Type B pancreatic cell (in vitro differentiated cells): ENCODE measurements around the gene MLN. TPM values are rescaled to one million over a fixed set of nuclear protein-coding genes. Genes with fewer than 3 reads are reported as not detected.
A peak's percentile ranks its signal among the peaks of the same experiment; 100 is the strongest.

ENCODE experiments used
- DNase-seq: peaks from one replicate; pipeline ENCODE4 v3.0.0; 2021; ENCODE audit warnings: mixed read lengths; ENCODE audit not compliant: unreplicated experiment; ENCODE audit errors: extremely low spot score
- H3K27ac Mint-ChIP-seq: 2 replicates; pipeline ENCODE4 v1.8.0; 2021; ENCODE audit warnings: mild to moderate bottlenecking, mixed read lengths
- H3K27me3 Mint-ChIP-seq: 2 replicates; pipeline ENCODE4 v1.8.0; 2021; ENCODE audit warnings: mixed read lengths
- H3K36me3 Mint-ChIP-seq: 2 replicates; pipeline ENCODE4 v1.8.0; 2021; ENCODE audit warnings: mixed read lengths
- H3K4me1 Mint-ChIP-seq: one replicate; pipeline ENCODE4 v1.8.0; 2021; ENCODE audit warnings: mixed read lengths; ENCODE audit not compliant: unreplicated experiment
- H3K4me3 Mint-ChIP-seq: 2 replicates; pipeline ENCODE4 v1.8.0; 2021; ENCODE audit warnings: mild to moderate bottlenecking, mixed read lengths
- H3K9me3 Mint-ChIP-seq: 2 replicates; pipeline ENCODE4 v1.8.0; 2021; ENCODE audit warnings: mixed read lengths
- total RNA-seq: library from RNA; stranded (reverse); gene quantifications from 2 replicates; pipeline ENCODE4 v1.2.1, GENCODE V29; 2021; ENCODE audit warnings: low replicate concordance
- TF ChIP-seq, protein P1 (sequence below): fragments of 200-600 bp; sonication (generic); conservative IDR thresholded peaks from 2 replicates; pipeline ENCODE4 v1.5.0; 2021; ENCODE audit warnings: antibody characterized with exemption, mild to moderate bottlenecking

MLN gene
- total RNA-seq, 1 donor from 2014 or later, result 0.65 TPM

DNA sequence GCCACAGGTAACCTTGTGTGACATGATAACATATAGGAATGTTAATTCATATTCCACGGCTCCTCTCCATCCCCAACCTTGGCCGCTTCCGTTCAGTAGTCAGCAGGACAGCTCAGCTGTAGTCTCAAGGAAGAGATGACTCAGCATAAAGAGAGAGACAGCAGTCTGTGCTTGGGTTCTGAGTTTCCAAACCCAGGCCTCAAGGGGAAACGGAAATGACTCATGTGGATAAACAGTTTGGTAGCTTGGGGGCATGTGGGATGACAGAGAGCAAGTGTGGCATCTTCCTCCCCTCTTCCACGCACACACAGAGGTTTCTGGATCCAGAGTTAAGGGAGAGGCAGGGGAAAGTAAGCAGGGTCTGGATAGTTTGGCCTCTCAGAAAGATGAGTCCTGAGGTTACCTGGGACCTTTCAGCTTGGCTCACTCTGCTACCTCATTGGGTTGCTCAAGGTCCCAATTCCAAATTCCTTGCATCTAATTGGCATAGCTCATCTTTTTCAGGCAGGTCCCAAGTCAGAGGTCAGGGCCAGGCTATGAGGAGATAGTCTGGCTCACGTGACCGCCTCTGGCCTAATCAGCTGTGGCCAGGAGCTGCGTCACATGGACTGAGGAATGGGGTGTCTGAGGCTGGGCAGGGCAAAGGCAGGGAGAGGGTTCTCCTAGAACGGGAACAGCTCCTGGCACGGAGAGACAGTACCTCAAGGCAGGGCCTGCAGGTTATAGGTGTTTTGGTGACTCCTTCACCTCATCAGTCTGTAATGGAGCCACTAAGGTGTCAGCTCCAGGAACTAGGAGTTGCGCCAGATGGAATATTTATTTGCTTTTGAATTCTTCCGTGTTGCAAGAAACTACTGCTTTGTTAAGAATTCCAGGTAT, 36.5 kb upstream of the MLN start:
- peak overlapping the region; percentile 61 for H3K27ac Mint-ChIP-seq
- H3K9me3 Mint-ChIP-seq, result no peaks in the 10 kb centered on the region
- H3K4me3 Mint-ChIP-seq, result peak overlapping the region; percentile 5
- H3K4me1 Mint-ChIP-seq, result peaks cover 45% of the 10 kb centered on the region
- TF ChIP-seq, protein P1, sequence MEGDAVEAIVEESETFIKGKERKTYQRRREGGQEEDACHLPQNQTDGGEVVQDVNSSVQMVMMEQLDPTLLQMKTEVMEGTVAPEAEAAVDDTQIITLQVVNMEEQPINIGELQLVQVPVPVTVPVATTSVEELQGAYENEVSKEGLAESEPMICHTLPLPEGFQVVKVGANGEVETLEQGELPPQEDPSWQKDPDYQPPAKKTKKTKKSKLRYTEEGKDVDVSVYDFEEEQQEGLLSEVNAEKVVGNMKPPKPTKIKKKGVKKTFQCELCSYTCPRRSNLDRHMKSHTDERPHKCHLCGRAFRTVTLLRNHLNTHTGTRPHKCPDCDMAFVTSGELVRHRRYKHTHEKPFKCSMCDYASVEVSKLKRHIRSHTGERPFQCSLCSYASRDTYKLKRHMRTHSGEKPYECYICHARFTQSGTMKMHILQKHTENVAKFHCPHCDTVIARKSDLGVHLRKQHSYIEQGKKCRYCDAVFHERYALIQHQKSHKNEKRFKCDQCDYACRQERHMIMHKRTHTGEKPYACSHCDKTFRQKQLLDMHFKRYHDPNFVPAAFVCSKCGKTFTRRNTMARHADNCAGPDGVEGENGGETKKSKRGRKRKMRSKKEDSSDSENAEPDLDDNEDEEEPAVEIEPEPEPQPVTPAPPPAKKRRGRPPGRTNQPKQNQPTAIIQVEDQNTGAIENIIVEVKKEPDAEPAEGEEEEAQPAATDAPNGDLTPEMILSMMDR, result no peak
- DNase-seq, result no peak
- peaks cover 4% of the 10 kb centered on the region for H3K27me3 Mint-ChIP-seq
- no peaks in the 10 kb centered on the region for H3K36me3 Mint-ChIP-seq

DNA sequence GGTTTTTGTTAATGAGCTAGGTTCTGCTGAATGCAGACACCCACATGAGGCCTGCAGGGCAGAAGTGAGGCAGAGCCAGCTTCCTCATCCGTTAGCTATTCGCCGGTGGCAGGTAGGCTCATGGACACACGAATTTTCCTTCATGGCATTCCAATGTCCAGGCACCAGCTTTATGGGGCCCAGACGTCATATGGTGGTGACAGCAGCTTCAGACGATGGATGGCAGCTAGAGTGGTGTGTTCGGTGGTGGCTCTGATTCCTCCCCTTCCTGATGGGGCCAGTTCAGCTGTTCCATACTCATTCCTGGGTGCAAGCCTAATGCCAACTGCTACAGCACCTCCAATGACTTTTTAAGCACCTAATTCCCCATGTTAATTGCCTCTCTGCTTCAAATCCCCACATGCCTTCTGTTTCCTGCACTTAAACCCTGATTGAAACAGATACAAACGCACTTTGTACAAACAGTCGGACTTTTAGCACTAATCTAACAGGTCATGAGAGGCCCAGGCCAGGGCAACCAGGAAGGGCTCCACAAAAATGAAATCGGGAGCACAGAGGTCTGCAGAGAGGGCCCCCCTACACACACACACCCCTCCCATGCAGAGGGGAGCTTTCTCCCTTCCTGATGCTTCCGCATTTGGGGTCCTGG, 35.7 kb upstream of the MLN start:
- Mint-ChIP-seq H3K27me3 (peaks cover 4% of the 10 kb centered on the region), H3K4me1 (peaks cover 49% of the 10 kb centered on the region), H3K36me3 (no peaks in the 10 kb centered on the region), H3K9me3 (no peaks in the 10 kb centered on the region), H3K4me3 (peak overlapping the region; percentile 5), H3K27ac (peak overlapping the region; percentile 61)
- TF ChIP-seq, protein P1, result no peak
- DNase-seq, result no peak

DNA sequence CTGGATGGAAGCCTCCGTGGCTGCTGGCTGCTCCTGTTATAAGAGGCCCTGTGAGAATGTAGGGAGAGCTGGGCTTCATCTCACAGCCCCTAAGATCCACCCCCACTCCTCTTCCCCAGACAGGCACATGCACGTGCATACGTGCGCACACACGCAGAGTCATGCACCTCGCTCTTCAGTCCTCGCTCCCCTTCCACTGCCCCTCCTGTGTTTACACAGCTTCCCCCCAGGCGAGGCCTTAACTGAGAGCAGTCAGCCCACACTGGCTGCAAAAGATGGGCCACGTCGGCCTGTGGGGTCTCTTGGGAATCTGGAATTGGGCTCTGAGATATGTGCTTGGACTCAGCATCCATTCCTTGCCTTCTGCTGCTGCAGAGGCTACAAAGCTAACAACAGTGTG, 35.2 kb upstream of the MLN start:
- DNase-seq, result no peak
- Mint-ChIP-seq H3K36me3 (no peaks in the 10 kb centered on the region), H3K4me1 (peaks cover 49% of the 10 kb centered on the region), H3K4me3 (no peak overlapping the region), H3K27ac (no peak overlapping the region), H3K27me3 (peaks cover 4% of the 10 kb centered on the region), H3K9me3 (no peaks in the 10 kb centered on the region)
- TF ChIP-seq, protein P1, result no peak

DNA sequence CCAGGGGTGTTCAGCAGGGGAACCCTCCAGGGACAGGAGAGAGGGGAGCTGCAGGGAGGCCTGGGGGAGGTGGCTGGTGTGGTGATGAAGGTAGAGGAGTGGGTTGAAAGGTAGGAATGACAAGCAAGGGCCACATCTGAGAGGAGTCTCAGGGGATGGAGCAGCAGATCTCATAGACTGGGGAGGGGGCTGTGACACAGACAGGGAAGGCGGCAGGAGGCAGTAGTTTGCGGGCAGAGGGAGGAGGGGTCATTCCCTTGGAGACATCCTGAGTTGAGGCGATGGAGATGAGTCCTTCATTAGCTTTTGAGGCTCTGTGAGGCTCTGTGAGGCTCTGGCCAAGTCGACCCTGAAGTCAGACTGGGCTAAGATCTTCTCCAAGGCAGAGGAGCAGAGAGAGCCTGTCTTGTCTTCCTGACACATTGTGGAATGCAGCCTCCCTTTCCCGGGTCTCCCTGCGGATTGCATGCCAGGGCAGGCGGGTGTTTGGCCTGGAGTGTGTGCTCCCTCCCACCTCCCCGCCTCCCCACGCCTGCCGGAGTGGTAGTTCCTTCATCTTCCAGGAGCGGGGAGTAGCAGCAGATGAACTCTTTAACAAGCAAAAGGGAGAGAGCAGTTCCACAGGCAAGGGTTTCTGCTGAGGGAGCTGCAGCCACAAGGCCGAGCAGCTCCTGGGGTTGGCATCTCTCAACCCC, 34.3 kb upstream of the MLN start:
- no peak overlapping the region for H3K27ac Mint-ChIP-seq
- DNase-seq, result no peak
- H3K36me3 Mint-ChIP-seq, result no peaks in the 10 kb centered on the region
- H3K4me3 Mint-ChIP-seq, result no peak overlapping the region
- H3K4me1 Mint-ChIP-seq, result peaks cover 42% of the 10 kb centered on the region
- no peaks in the 10 kb centered on the region for H3K9me3 Mint-ChIP-seq
- TF ChIP-seq, protein P1, result no peak
- H3K27me3 Mint-ChIP-seq, result peaks cover 4% of the 10 kb centered on the region

DNA sequence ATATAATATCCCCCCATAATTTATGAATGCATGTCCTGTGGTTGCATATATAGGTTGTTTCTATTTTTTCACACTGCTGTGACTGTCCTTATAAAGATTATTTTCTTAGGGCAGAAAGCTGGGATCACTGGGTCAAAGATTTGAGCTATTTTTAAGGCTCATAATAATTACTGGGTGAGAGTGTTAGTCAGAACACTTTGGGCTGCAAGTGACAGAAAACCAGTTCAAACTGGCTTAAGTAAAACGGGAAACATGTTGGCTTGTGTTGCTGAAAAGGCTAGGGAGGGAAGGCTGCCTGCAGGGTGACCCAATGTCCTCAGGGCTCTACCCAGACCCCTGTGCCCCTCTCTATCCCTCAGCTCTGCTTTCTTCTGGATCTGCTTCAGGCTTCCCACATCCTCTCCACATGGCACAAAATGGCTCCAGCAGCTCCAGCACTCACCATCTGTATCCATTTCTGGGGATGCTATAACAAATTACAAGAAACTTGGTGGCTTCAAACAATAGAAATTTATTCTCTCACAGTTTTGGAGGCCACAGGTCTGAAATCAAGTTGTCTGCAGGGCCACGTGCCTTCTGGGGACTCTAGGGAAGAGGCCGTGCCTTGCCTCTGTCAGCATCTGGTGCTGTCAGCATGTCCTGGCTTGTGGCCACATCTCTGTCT, 33.1 kb upstream of the MLN start:
- Mint-ChIP-seq H3K36me3 (no peaks in the 10 kb centered on the region), H3K4me1 (peaks cover 39% of the 10 kb centered on the region), H3K4me3 (no peak overlapping the region), H3K27me3 (peaks cover 4% of the 10 kb centered on the region), H3K9me3 (no peaks in the 10 kb centered on the region), H3K27ac (no peak overlapping the region)
- DNase-seq, result no peak
- TF ChIP-seq, protein P1, result no peak
